Measurements from ENCODE around the gene RUBCN.

- peak in 1 of 2 donors; percentile 71 for TF ChIP-seq POLR2A (IDR thresholded peaks at IDR 0.05)
- TF ChIP-seq, protein P1, sequence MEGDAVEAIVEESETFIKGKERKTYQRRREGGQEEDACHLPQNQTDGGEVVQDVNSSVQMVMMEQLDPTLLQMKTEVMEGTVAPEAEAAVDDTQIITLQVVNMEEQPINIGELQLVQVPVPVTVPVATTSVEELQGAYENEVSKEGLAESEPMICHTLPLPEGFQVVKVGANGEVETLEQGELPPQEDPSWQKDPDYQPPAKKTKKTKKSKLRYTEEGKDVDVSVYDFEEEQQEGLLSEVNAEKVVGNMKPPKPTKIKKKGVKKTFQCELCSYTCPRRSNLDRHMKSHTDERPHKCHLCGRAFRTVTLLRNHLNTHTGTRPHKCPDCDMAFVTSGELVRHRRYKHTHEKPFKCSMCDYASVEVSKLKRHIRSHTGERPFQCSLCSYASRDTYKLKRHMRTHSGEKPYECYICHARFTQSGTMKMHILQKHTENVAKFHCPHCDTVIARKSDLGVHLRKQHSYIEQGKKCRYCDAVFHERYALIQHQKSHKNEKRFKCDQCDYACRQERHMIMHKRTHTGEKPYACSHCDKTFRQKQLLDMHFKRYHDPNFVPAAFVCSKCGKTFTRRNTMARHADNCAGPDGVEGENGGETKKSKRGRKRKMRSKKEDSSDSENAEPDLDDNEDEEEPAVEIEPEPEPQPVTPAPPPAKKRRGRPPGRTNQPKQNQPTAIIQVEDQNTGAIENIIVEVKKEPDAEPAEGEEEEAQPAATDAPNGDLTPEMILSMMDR (IDR thresholded peaks at IDR 0.05): peak in 1 of 12 donors; percentile 4
These were observed 24.6 kb downstream of the RUBCN start for GRCh38 chr3:197711973-197712707.

Measured in heart left ventricle (tissue), 13 donors.